ENCODE data around the gene FBN1.

Gene FBN1

DNA sequence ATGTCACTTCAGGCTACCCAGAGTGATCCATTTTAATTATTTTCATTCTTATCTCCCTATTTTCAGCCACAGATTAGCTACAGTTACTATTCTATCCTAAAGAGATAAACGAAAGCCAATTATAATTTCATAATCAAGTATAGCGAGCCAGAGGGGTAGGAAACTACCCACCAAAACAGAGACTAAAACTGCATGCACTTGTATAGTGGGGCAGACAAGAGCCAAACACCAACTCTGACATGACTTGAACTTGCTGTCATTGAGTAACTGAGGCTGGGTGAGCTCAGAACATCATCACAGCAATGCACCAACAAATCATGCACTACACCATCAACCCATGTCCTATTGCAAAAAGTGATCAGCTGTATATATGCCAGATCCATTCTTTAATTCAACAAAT is 64.8 kb downstream of the FBN1 start:
- no peak for DNase-seq (ENCODE audit: low spot score)

DNA sequence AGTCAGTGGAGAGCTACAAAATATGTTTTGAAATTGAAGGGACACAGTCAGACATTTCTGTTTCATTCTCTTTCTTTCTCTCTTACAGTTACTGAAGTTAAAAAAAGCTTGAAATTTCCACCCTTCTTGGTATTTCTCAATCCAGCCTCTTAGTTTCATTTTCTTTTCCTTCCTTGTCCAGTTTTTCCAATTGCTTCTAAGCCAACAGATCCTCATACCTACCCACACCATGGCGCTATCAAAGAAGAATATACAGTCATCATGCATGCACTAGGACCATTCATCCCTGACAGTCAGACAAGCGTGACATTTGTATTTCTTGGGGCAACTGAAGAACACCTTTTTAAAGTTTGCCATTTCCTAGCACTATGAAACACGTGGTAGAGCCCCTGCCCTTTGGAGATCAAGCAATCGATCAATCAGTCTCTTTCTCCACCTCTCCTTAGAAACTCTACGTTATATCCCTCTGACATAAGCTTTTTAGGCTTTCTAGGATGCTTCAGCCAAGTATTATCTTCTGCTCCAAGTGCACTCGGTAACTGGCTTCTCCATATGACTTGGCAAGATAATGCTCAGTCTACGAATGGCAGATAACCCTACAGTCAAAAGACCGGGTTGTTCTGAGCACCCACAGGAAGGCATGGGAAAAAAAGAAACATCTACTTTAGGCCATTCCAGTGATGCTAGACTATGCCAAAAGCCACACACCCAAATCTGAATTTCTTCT is 65.4 kb downstream of the FBN1 start:
- DNase-seq (ENCODE audit: low spot score), result peak; percentile 60

DNA sequence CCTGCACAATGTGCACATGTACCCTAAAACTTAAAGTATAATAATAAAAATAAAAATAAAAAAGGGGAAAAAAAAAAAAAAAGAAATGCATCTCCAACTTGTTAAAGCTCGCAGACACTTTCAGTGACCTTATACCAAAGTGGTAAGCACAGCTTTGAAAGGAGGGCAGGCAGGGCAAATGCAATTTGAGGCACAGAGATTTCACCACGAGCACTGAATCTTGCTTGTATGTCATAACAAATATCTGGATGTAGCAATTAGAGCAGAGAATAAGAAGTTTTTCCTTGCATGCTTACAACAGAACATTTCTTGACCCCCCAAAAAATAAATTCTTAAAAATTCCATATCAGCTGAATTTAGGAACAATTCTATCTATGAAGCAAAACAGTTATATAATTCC is 66.5 kb downstream of the FBN1 start:
- no peak for DNase-seq (ENCODE audit: low spot score)

DNA sequence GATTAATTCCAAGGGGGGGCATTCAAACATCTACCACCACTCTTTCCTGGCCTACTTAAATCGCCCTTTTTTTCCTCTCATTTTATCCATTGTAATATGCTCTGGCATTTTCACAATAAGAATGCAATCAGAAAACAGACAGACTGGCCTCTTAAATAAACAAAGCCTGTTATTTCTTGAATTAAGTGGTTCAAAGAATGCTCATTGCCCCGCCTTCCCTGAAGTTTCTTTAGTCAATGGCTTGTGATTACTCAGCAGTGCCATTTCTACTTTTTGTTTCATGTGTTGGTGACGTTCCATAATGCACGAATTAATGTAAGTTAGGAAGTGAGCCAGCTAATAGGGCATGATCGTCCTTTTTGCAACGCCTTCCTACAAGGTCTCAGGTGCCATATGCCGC is 68.0 kb downstream of the FBN1 start:
- no peak for DNase-seq (ENCODE audit: low spot score)

DNA sequence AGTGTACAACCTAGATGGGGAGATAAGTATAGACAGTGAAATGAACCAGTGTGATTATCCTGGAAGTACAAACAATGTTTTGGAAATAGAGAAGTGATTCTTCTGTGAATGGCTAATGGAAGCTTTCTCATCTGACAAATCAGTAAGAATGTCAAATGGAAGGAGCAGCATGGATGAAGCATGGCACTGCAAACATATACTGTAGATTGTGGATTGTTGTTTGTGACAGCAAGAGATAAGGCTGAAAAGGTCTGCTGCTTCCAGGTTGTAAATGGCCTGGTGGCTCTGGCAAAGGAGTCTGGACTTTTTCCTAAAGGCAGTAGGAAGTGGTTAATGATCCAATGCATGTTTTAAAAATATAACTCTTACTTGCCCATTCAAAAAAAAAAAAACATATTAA is 71.3 kb downstream of the FBN1 start:
- no peak for DNase-seq (ENCODE audit: low spot score)

DNA sequence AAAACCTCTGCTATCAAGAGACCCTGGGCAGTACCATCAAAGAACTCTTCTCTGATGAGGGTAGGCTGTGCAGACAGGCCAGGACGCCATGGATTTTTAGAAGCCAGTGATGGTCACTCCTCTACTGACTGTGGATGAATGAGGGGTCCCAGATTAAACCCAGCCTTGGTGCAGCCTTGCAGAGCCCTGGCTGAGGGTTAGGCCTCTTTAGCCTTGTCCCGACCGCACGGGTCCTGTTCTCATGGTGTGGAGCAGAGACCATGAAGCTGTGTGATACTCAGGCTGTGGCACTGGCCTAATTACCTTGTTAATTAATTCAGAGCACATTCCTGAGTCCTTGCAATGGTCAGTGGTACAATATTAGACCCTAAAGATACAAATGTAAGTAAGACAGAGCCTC is 71.7 kb downstream of the FBN1 start:
- DNase-seq (ENCODE audit: low spot score), result no peak

DNA sequence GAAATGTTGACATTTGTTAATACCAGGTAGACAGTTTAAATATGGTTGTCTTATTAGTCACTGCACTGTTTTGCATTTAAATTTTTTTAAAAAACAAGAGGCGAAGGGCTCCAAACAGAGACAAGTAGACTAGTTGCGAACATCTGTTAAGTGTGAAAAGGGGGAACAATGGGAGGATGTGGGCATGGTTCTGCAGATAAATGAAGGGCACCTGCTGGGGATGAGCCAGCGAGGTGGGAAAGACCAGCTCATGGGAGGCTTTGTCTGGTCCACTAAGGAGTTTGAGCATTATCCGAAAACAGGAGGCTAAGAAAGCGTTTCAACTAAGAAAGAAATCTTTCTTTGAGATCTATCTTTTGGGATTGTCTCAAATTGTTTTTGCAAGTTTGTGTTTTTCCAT is 72.7 kb downstream of the FBN1 start:
- no peak for DNase-seq (ENCODE audit: low spot score)

DNA sequence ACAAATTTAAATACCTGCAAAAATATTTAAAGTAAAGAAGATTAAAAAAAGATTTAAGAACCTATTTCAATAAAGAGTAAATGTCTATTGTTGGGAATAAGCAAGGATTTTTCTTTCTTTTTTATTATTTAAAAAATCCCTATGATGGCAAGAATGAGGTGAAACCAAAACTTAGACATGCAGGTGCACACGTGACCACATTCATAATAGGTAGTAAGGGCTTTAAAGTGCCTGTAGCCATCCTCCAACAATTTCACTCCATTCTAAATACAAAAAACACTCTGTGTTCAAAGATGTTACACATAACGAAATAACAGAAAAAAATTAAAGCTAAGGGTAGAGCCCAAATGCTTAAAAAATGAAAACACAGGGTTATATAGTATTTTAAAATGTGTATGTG is 74.0 kb downstream of the FBN1 start:
- no peak for DNase-seq (ENCODE audit: low spot score)

DNA sequence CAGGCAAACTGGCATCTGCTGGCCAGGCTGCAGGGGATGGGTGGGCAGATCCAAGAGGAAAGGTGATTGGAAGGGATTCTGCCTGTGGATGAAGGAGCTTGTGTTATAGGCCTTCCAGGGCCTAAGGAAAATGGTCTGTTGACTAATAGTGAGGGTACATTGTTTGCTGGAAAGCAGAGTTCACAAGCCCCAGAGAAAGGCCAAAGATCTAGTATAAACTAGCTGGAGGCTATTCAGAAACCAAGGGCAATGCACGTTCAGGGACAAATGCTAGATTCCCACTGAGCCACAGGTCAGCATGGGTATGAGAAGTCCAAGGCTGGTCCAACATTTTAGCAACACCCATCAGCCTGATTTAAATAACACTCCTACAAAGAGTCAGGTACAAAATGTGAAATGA is 74.7 kb downstream of the FBN1 start:
- DNase-seq (ENCODE audit: low spot score), result no peak

DNA sequence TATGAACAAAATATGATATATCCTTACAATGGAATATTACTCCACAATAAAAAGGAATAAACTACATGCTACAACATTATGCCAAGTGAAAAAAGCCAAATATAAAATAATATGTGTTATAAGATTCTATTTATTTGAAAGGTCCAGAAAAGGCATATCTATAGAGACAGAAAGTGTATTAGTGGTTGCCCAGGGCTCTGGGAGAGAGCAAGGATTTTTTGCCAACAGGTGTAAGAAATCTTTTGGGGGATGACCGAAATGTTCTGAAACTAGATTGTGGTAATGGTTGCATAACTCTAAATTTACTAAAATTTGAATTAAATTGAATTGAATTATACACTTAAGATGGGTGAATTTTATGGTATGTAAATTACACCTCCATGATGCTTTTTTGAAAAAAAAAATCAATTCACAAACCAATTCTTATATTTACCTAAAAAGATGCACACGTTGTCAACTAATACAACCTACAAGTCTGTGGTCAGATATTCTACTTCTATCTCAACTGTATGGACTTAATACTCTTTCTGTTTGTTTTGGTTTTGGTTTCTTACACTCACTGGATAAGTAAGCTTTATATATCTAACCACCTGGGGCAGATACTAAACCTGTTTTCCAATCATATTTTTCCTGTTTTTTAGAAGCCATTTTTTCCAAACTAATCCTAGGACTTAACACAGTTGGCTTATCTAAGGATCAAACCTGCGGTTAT is 75.8 kb downstream of the FBN1 start:
- DNase-seq (ENCODE audit: low spot score), result no peak

DNA sequence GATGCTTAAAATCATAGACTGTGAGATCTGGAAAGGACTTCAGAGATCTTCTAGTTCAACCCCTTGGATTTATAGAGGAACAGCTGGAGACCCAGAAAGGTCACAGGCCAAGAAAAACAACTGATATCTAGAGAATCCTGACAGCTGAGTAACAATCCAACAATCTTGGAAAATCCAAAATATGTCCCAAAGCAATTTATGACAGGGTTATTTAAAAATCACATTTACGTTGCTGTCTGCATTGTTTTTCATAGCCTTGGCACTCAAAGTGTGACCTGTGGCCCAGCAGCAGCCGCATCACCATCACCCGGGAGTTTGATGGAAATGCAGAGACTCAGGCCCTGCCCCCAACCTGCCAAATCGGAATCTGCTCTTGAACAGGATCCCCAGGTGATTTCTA is 78.8 kb downstream of the FBN1 start:
- DNase-seq (ENCODE audit: low spot score), result no peak

DNA sequence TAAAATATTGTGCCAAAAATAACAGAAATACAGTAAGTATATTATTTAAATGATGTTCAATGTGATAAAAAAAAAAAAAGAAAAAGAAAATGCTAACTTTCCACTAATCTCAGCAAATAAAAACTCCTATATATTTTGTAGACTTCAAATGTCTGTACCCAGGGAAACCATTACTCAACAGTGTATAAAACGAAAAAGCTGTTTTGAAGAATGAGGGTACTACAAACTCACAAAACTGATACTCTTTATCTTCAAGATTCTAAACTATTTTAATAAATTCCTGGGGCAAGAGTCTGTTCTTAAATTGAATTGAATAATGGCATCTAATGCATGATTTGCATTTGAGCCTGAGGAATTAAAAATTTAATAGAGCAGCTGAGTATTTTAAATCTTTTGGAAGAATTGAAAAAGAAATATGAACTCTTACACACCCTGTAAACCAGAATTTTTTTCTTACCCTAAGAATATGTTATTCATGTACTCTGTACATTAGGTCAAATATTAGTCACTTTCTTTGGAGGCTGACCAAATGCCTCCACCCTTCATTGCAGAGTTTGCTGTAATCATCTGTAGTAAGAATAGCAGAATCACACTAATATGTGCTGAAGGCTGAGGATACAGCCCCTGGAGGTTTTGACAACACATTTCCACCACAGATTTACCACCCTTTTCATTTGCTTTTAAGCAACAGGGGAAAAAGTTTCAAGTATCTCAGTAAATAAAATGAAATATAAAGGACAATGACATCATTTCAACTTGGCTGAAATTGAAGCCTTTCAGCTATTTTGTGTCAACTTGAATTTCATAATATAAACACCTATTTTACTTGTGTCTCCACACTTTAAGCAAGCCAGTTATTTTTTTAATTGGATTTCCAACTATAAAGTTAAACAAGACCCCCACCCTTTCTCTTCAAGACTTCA is 79.7 kb downstream of the FBN1 start:
- peak; percentile 38 for DNase-seq (ENCODE audit: low spot score)

DNA sequence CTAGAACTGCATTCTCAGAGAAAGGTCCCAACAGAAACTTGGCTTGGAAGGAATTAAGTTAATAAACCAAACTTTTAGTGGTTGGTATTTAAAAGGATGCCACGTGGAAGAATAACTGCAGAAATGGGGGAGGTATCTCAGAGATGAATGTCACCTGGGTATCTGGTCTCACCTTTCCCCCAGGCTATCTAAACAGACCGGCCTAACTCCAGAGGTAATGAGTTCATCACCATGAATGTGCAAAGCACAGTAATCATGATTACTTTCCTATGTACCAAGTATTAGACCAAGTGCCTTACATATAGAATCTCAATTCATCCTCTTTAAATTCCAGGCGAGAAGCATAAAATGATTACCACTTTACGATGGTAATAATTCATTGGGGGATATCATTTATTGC is 80.8 kb downstream of the FBN1 start:
- DNase-seq (ENCODE audit: low spot score), result no peak

DNA sequence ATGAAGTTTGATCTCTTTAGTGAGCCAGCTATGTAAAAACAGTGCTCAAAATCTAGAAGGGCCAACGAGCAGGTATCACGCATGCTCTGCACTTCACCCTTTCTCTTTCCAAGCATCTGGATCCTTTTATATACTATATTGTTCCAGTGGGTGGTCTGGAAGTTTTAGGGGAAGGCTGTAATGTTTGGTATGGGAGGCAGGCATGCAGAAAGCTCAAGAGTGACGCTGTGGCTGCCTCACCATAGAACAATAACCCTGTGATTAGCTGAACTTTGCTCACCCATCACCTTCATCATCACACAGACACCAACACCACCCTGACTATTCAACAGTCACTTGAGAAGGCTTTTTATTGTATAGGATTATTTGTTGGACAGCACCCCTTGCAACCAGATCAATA is 81.6 kb downstream of the FBN1 start:
- no peak for DNase-seq (ENCODE audit: low spot score)

DNA sequence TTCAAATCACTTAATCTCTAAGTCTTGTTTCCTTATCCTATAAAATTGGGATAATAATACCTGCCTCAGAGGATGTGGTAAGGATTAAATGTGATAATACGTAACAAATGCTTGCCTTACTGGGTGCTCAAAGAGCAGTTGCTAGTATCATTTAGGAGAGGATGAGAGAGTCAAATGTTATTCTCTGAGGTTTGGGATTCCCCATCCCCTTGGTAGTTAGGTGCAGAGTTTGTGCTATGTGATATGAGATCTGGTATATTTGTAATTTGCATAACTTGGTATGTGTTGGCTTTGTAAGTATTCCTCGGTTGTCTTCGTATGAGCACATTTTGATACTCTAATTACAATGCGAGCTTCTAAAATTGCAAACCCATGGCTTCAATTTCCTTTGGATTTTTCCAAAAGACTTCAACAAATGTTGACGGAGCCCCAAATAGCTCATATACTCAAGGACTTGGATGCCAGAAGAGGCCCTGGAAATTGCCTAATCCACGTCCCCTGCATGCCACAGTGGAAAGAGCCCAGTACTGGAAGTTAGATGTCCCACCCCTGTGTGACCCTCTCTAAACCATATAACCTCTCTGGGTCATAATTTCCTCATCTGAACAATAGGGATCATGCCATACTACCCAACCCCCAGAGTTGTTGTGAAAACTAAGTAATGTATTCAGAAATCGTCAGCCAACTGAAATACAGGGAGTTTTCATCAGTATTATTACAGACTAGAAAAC is 85.0 kb downstream of the FBN1 start:
- no peak for DNase-seq (ENCODE audit: low spot score)

DNA sequence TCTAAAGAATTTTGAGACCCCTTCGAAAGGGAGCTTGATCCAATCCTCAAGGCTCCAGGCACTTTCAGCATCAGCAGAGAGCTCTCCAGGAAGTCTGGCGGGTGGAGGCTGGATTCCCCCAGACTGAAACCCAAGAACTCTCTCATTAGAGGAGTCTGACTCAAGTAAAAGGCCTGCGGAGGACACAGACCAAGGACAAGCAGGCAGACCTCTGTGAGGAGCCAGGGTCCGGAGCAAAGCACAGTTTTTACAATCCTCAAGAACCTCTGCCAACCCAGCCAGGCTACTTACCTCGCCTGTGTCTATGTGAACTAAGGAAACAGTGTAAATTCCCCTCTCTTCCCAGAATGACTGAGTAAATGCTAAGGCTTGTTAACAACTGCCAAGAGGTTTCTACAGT is 86.2 kb downstream of the FBN1 start:
- no peak for DNase-seq (ENCODE audit: low spot score)

DNA sequence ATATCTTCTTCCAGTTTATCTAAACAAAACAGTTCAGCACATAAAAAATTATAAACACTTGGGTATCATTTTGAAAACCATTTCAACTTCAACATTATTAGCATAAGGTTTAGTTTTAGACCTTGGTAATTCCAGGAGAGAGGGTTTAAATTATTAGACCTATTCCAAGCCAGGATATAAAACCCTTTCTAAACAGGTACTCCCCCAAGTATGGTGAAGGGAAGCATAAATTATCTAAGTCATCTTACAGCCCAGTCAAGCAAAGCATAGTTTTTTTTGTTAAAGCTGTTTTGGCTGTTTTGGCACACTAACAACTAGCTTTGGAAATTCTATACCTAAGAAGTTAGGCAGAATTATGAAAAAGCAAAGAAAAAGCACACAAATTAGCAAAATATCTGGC is 87.3 kb downstream of the FBN1 start:
- no peak for DNase-seq (ENCODE audit: low spot score)

DNA sequence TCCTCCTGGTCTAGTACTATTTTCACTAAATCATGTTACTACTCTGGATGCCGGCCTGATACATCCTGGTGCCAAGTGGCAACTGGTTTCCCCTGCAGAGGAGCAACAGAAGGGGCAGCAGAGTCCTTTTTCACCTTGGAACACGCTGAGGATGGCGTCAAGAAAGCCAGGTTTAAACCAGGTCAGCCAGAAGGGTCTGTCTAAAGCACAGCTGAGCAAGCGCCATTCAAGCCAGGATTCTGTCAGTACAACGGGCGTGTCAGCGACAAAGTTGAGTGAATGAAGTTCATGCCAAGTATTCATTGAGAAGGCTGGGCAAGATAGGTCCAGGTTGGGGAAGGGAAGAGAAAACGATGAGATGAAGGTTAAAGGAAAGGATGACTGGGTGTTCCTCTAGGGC is 88.2 kb downstream of the FBN1 start:
- no peak for DNase-seq (ENCODE audit: low spot score)

DNA sequence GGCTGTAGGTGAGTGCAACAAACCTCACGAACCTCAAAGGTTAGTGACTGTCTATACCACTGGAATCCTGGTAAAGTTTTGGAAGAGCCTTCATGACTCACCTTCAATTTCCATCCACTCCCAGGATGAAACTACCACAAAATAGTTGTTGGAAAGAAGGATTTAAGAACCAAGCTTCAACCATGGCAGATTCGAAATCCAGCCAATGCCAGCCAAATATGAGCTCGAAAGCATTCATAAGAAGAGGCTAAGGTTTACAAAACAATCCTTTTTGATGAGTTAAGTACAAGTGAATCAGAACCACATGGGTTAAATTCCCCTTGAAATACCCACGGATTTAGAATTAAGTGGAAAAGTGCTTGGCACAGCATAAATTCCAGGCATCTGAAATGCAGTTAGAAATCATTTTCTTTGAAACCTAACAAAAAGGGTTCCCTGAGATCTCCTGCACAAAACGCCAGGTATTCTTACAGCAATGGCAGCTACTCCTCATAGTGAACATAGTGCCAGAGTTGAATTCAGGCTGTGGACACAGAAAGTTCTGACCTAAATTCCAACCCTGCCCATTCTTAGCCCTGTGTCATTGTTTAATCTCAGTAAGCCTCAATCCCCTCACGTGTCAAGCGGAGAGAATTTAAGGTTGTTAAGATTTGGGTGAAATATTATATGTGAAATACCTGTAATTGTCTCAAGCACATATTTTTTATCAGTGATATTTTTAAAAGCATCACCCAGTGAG is 89.2 kb downstream of the FBN1 start:
- no peak for DNase-seq (ENCODE audit: low spot score)

DNA sequence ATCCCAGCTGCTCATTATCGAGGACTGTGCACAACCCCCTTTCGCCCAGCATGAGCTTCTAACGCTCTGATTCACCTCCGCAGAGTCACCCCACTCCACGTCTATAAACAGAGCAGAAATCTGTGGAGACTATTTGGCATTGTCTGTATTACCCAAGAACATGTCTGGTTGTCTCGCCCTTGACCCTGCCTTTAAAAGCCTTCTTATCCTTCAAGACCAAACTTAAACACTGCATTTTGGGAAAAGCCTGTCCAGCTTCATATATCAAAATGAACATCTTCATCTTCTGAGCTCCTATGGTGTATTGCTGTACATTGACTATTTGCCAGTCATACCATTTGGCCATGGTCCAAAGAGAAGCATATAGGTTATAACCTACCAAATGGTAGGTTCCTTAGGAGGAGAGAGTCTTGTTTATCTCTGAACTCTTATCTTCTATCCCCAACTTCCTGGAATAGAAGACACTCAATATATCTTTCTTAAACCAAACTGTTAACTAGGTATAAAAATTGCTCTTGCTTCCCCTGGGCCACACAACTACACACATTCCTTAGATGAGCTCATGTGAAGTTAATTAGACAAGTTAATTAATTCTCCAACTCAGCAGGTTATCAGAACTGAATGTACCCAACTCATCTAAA is 90.1 kb downstream of the FBN1 start:
- peak; percentile 49 for DNase-seq (ENCODE audit: low spot score)

DNA sequence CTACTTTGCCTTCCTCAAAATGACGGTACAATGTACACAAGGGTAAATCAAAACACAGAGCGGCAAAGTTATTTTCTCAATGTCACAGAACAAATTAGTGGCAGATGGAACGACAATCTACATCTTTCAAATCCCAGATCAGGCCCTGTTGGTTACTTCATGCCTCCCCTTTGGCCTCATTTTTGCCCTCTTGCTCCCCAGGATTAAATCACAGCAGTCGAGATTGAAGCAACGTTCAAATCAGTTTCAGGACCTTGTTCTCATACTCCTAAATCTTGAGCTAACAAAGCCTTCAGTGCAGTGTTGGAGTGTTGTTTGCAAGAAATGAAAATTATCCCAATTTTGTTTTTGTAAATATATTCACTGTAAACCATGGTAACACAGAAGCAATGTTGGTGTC is 91.4 kb downstream of the FBN1 start:
- no peak for DNase-seq (ENCODE audit: low spot score)
